Measurements from ENCODE around the gene NAV2. TPM values are rescaled to one million over a fixed set of nuclear protein-coding genes. Genes with fewer than 3 reads are reported as not detected.

Gene NAV2
- polyA plus RNA-seq, 1 donor from 2014 or later = 3.0 TPM

DNA sequence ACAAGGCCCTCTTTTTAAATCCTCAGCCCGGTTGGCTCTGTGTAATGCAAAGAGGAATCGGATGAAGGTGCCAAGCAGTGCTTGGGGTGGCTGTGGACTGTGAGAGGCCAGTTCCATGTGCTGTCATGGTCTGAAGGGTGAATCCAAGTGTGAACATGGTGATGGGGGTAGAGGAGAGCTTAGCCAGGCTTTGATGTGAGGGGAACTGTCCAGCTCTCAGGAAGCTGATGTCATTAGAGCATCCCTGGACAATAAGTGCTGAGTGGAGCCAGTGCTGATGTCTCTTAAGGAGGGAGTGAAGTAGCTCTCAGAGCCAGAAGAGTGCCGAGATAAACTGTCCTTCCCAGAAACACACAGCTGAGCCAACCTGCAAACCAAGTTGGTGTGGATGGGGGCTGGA, 53.6 kb downstream of the NAV2 start:
- H4K20me1 ChIP-seq (ENCODE audit: insufficient read depth) = no peaks in the 10 kb centered on the region
- peaks cover 11% of the 10 kb centered on the region for H3K27me3 ChIP-seq (ENCODE audit: insufficient read depth, low read depth, low read length)
- TF ChIP-seq RAD21 (conservative IDR thresholded peaks at IDR 0.05) (no peak), POLR2AphosphoS5 (IDR thresholded peaks at IDR 0.05) (no peak), EZH2 (IDR thresholded peaks at IDR 0.05; ENCODE audit: borderline replicate concordance, insufficient read depth, low read length, poor library complexity, severe bottlenecking) (no peak), MXI1 (conservative IDR thresholded peaks at IDR 0.05; ENCODE audit: poor library complexity, severe bottlenecking) (no peak), TAF1 (IDR thresholded peaks at IDR 0.05; ENCODE audit: low read depth) (no peak), EP300 (conservative IDR thresholded peaks at IDR 0.05; ENCODE audit: poor library complexity, severe bottlenecking) (no peak), SMC3 (conservative IDR thresholded peaks at IDR 0.05; ENCODE audit: poor library complexity) (no peak)
- TF ChIP-seq, protein P1, sequence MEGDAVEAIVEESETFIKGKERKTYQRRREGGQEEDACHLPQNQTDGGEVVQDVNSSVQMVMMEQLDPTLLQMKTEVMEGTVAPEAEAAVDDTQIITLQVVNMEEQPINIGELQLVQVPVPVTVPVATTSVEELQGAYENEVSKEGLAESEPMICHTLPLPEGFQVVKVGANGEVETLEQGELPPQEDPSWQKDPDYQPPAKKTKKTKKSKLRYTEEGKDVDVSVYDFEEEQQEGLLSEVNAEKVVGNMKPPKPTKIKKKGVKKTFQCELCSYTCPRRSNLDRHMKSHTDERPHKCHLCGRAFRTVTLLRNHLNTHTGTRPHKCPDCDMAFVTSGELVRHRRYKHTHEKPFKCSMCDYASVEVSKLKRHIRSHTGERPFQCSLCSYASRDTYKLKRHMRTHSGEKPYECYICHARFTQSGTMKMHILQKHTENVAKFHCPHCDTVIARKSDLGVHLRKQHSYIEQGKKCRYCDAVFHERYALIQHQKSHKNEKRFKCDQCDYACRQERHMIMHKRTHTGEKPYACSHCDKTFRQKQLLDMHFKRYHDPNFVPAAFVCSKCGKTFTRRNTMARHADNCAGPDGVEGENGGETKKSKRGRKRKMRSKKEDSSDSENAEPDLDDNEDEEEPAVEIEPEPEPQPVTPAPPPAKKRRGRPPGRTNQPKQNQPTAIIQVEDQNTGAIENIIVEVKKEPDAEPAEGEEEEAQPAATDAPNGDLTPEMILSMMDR (IDR thresholded peaks at IDR 0.05; ENCODE audit: poor library complexity, severe bottlenecking) = no peak
- TF ChIP-seq, protein P2, sequence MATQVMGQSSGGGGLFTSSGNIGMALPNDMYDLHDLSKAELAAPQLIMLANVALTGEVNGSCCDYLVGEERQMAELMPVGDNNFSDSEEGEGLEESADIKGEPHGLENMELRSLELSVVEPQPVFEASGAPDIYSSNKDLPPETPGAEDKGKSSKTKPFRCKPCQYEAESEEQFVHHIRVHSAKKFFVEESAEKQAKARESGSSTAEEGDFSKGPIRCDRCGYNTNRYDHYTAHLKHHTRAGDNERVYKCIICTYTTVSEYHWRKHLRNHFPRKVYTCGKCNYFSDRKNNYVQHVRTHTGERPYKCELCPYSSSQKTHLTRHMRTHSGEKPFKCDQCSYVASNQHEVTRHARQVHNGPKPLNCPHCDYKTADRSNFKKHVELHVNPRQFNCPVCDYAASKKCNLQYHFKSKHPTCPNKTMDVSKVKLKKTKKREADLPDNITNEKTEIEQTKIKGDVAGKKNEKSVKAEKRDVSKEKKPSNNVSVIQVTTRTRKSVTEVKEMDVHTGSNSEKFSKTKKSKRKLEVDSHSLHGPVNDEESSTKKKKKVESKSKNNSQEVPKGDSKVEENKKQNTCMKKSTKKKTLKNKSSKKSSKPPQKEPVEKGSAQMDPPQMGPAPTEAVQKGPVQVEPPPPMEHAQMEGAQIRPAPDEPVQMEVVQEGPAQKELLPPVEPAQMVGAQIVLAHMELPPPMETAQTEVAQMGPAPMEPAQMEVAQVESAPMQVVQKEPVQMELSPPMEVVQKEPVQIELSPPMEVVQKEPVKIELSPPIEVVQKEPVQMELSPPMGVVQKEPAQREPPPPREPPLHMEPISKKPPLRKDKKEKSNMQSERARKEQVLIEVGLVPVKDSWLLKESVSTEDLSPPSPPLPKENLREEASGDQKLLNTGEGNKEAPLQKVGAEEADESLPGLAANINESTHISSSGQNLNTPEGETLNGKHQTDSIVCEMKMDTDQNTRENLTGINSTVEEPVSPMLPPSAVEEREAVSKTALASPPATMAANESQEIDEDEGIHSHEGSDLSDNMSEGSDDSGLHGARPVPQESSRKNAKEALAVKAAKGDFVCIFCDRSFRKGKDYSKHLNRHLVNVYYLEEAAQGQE (IDR thresholded peaks at IDR 0.05; ENCODE audit: borderline replicate concordance) = no peak

DNA sequence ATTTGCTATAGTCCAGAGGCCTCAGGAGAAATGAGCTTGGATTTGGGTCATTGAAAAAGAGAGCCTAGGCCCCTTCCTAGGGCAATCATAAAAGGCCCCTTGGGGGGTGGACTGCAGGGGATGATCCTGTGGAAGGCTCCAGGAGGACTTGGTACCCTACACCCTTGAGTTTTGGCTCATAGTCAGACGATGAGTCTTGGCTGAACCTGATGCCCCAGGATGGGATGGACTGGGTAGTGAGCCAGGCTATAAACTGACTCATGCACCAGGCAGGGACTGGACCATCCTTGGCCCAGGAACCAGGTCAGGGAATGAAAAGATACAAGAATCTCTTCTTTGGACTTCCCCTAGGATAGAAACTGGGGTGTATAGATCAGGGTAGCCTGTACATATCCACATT, 54.2 kb downstream of the NAV2 start:
- Histone ChIP-seq H3K9ac (ENCODE audit: low read length) (no peak overlapping the region), H2AFZ (ENCODE audit: low read depth, low read length) (no peak overlapping the region), H3K36me3 (ENCODE audit: insufficient read depth, low read length) (no peaks in the 10 kb centered on the region), H3F3A (ENCODE audit: insufficient read depth, low read length, poor library complexity, severe bottlenecking) (no peaks in the 10 kb centered on the region), H3K4me2 (ENCODE audit: low read length) (no peak overlapping the region), H3K27me3 (ENCODE audit: insufficient read depth, low read depth, low read length) (peaks cover 11% of the 10 kb centered on the region), H3K27ac (ENCODE audit: low read length) (no peak overlapping the region), H3K79me2 (replicated peaks; ENCODE audit: insufficient read depth, low read length) (no peaks in the 10 kb centered on the region), H3K9me2 (ENCODE audit: insufficient read depth, low read length) (no peaks in the 10 kb centered on the region), H3K9me3 (ENCODE audit: low read length) (no peaks in the 10 kb centered on the region), H3K4me3 (ENCODE audit: low read length) (no peak overlapping the region), H4K20me1 (ENCODE audit: insufficient read depth) (no peaks in the 10 kb centered on the region)
- TF ChIP-seq SMC3 (conservative IDR thresholded peaks at IDR 0.05; ENCODE audit: poor library complexity) (no peak), EZH2 (IDR thresholded peaks at IDR 0.05; ENCODE audit: borderline replicate concordance, insufficient read depth, low read length, poor library complexity, severe bottlenecking) (no peak), POLR2AphosphoS5 (IDR thresholded peaks at IDR 0.05) (no peak), TAF1 (IDR thresholded peaks at IDR 0.05; ENCODE audit: low read depth) (no peak)
- TF ChIP-seq, protein P2 (IDR thresholded peaks at IDR 0.05; ENCODE audit: borderline replicate concordance) = no peak
- TF ChIP-seq, protein P1 (IDR thresholded peaks at IDR 0.05; ENCODE audit: poor library complexity, severe bottlenecking) = no peak

More for the DNA sequence above, 53.6 kb downstream of the NAV2 start:
- Histone ChIP-seq H3K9me3 (ENCODE audit: low read length) (no peaks in the 10 kb centered on the region), H3K79me2 (replicated peaks; ENCODE audit: insufficient read depth, low read length) (no peaks in the 10 kb centered on the region), H3K36me3 (ENCODE audit: insufficient read depth, low read length) (no peaks in the 10 kb centered on the region), H3K9ac (ENCODE audit: low read length) (no peak overlapping the region), H3K9me2 (ENCODE audit: insufficient read depth, low read length) (no peaks in the 10 kb centered on the region), H3F3A (ENCODE audit: insufficient read depth, low read length, poor library complexity, severe bottlenecking) (no peaks in the 10 kb centered on the region), H2AFZ (ENCODE audit: low read depth, low read length) (no peak overlapping the region), H3K4me3 (ENCODE audit: low read length) (no peak overlapping the region), H3K4me2 (ENCODE audit: low read length) (no peak overlapping the region), H3K27ac (ENCODE audit: low read length) (no peak overlapping the region)

Measured in neural cell (in vitro differentiated cells).